Astrocyte (in vitro differentiated cells and primary cell): ENCODE data around the gene LAMB1.

Experiments
- EZH2 ChIP-seq: IDR thresholded peaks from 2 replicates; pipeline ENCODE4 v1.6.1; 2012; ENCODE audit warnings: mild to moderate bottlenecking, low read length, inconsistent platforms; ENCODE audit not compliant: insufficient read depth
- TF ChIP-seq, protein P1 (sequence below): IDR thresholded peaks from 2 replicates; pipeline ENCODE4 v1.5.1; 2011; ENCODE audit warnings: low read depth, mild to moderate bottlenecking, inconsistent platforms, low read length, moderate library complexity; ENCODE audit not compliant: insufficient read depth

- TF ChIP-seq, protein P1, sequence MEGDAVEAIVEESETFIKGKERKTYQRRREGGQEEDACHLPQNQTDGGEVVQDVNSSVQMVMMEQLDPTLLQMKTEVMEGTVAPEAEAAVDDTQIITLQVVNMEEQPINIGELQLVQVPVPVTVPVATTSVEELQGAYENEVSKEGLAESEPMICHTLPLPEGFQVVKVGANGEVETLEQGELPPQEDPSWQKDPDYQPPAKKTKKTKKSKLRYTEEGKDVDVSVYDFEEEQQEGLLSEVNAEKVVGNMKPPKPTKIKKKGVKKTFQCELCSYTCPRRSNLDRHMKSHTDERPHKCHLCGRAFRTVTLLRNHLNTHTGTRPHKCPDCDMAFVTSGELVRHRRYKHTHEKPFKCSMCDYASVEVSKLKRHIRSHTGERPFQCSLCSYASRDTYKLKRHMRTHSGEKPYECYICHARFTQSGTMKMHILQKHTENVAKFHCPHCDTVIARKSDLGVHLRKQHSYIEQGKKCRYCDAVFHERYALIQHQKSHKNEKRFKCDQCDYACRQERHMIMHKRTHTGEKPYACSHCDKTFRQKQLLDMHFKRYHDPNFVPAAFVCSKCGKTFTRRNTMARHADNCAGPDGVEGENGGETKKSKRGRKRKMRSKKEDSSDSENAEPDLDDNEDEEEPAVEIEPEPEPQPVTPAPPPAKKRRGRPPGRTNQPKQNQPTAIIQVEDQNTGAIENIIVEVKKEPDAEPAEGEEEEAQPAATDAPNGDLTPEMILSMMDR: no peak
- TF ChIP-seq EZH2: no peak
Observed at GRCh38 chr7:107891636-107892366, 111.2 kb downstream of the LAMB1 start.
